CD14-positive monocyte (primary cell): ENCODE measurements around the gene ZNF474. TPM values are rescaled to one million over a fixed set of nuclear protein-coding genes. Genes with fewer than 3 reads are reported as not detected.

Experiments used
- DNase-seq, 3 donors: peaks; one replicate each; pipeline ENCODE4 v3.0.0-alpha.2; 2011 to 2022
- H2AFZ ChIP-seq: 2 replicates; pipeline ENCODE4 v1.6.0; 2012; ENCODE audit warnings: mild to moderate bottlenecking, low read depth, low read length, inconsistent platforms; ENCODE audit not compliant: insufficient read depth, poor library complexity, severe bottlenecking
- H3K27ac ChIP-seq, 2 donors: 1 replicate in 1 of 2; 2 replicates in 1 of 2; pipeline ENCODE4 v1.5.1; 2012 to 2013; ENCODE audit warnings: low read length in 2 of 2, control low read depth in 1 of 2, inconsistent platforms in 1 of 2, low read depth in 1 of 2, mild to moderate bottlenecking in 1 of 2
- H3K27me3 ChIP-seq, 2 donors: one replicate each; pipeline versions ENCODE4 v1.6.0 to v1.6.1; 2011 to 2013; ENCODE audit warnings: low read length in 2 of 2; ENCODE audit not compliant: control insufficient read depth in 2 of 2, insufficient read depth in 2 of 2
- H3K36me3 ChIP-seq, 2 donors: replicated peaks in 1 of 2; 1 replicate in 1 of 2; 2 replicates in 1 of 2; pipeline versions ENCODE4 v1.5.1 to v1.6.1; 2012 to 2013; ENCODE audit warnings: low read length in 2 of 2, control low read depth in 1 of 2, inconsistent platforms in 1 of 2, mild to moderate bottlenecking in 1 of 2; ENCODE audit not compliant: insufficient read depth in 2 of 2, control insufficient read depth in 1 of 2
- H3K4me1 ChIP-seq, 2 donors: 1 replicate in 1 of 2; 2 replicates in 1 of 2; pipeline versions ENCODE4 v1.5.1 to v1.6.1; 2012 to 2013; ENCODE audit warnings: low read length in 2 of 2, control low read depth in 1 of 2, inconsistent platforms in 1 of 2, mild to moderate bottlenecking in 1 of 2, moderate library complexity in 1 of 2; ENCODE audit not compliant: insufficient read depth in 2 of 2, control insufficient read depth in 1 of 2
- H3K4me2 ChIP-seq: replicated peaks from 2 replicates; pipeline ENCODE3; 2012; ENCODE audit warnings: low read length, moderate library complexity, mild to moderate bottlenecking; ENCODE audit not compliant: poor library complexity, severe bottlenecking; ENCODE audit errors: extremely low read depth
- H3K4me3 ChIP-seq, 3 experiments: fragments of 200-600 bp in 1 of 3; sonication (generic) in 1 of 3; replicated peaks in 1 of 3; 1 replicate in 2 of 3; 2 replicates in 1 of 3; pipeline ENCODE4 v1.5.1; 2011 to 2013; ENCODE audit warnings: low read length in 3 of 3, mild to moderate bottlenecking in 3 of 3, control low read depth in 2 of 3, low read depth in 2 of 3, inconsistent platforms in 1 of 3, moderate library complexity in 1 of 3
- H3K79me2 ChIP-seq: 2 replicates; pipeline ENCODE4 v1.6.0; 2012; ENCODE audit warnings: mild to moderate bottlenecking, control low read depth, inconsistent platforms, low read length, moderate library complexity; ENCODE audit not compliant: insufficient read depth
- H3K9ac ChIP-seq: 2 replicates; pipeline ENCODE4 v1.6.0; 2017; ENCODE audit warnings: low read length, mild to moderate bottlenecking; ENCODE audit not compliant: insufficient read depth, poor library complexity, severe bottlenecking
- H3K9me3 ChIP-seq, 2 donors: replicated peaks in 1 of 2; 1 replicate in 1 of 2; 2 replicates in 1 of 2; pipeline versions ENCODE4 v1.5.1 to v1.6.1; 2012 to 2013; ENCODE audit warnings: low read length in 2 of 2, control low read depth in 1 of 2; ENCODE audit not compliant: control insufficient read depth in 1 of 2, insufficient read depth in 1 of 2
- H4K20me1 ChIP-seq: 2 replicates; pipeline ENCODE4 v1.6.0; 2012; ENCODE audit warnings: mild to moderate bottlenecking, low read length, control low read depth, moderate library complexity; ENCODE audit not compliant: insufficient read depth
- H3K27ac Mint-ChIP-seq, 7 donors: one replicate each; pipeline ENCODE4 v1.8.0; 2020; ENCODE audit warnings: mild to moderate bottlenecking in 7 of 7, mixed read lengths in 7 of 7, moderate library complexity in 6 of 7, inconsistent platforms in 2 of 7
- H3K27me3 Mint-ChIP-seq, 3 donors: one replicate each; pipeline ENCODE4 v1.8.0; 2021 to 2022; ENCODE audit warnings: low read depth in 3 of 3, mild to moderate bottlenecking in 3 of 3, mixed read lengths in 3 of 3, moderate library complexity in 3 of 3, inconsistent platforms in 1 of 3
- H3K36me3 Mint-ChIP-seq, 2 donors: one replicate each; pipeline ENCODE4 v1.8.0; 2020; ENCODE audit warnings: mixed read lengths in 2 of 2, inconsistent platforms in 1 of 2, mild to moderate bottlenecking in 1 of 2
- H3K4me1 Mint-ChIP-seq: one replicate; pipeline ENCODE4 v1.8.0; 2020; ENCODE audit warnings: mild to moderate bottlenecking, mixed read lengths
- H3K4me3 Mint-ChIP-seq, 2 donors: one replicate each; pipeline ENCODE4 v1.8.0; 2020; ENCODE audit warnings: mild to moderate bottlenecking in 2 of 2, mixed read lengths in 2 of 2, moderate library complexity in 1 of 2
- H3K9me3 Mint-ChIP-seq, 7 donors: one replicate each; pipeline ENCODE4 v1.8.0; 2020 to 2022; ENCODE audit warnings: mixed read lengths in 7 of 7, mild to moderate bottlenecking in 6 of 7, moderate library complexity in 6 of 7, inconsistent platforms in 2 of 7
- CTCF ChIP-seq: fragments of 200-600 bp; IDR thresholded peaks from one replicate; pipeline ENCODE4 v1.8.0; 2022; ENCODE audit warnings: antibody characterized with exemption, mild to moderate bottlenecking
- WGBS: methylation state at CpG from one replicate; pipeline ENCODE4 v1.1.5; 2013; ENCODE audit warnings: missing lambda C conversion rate; ENCODE audit not compliant: insufficient coverage; 5-methylcytosine and 5-hydroxymethylcytosine counted together
- intact Hi-C, 2 donors: fragments of 100-400 bp; cut with micrococcal nuclease; formaldehyde crosslinking; loops; one replicate each; pipeline versions ENCODE4 v1.15.0 to v1.15.1; 2023
- polyA plus RNA-seq, 3 donors: library from polyadenylated mRNA; depleted of rRNA in 1 of 3; unstranded in 2 of 3; stranded (reverse) in 1 of 3; fragments of 300-500 nt in 2 of 3; fragments of >200 nt in 1 of 3; fragmentation: Illumina TruSeq in 2 of 3; gene quantifications; 1 replicate in 2 of 3; 2 replicates in 1 of 3; pipeline ENCODE4 v1.2.3, GENCODE V29; 2012 to 2021

ZNF474 gene
- polyA plus RNA-seq, 3 donors: 0.09 TPM; not detected in 2

- no peak for DNase-seq
- no peak overlapping the region for H3K4me3 Mint-ChIP-seq
- Histone ChIP-seq H3K27ac (no peak overlapping the region), H3K4me1 (no peaks in the 10 kb centered on the region), H3K27me3 (no peaks in the 10 kb centered on the region), H3K4me3 (no peak overlapping the region), H4K20me1 (no peaks in the 10 kb centered on the region), H3K36me3 (no peaks in the 10 kb centered on the region), H3K79me2 (no peaks in the 10 kb centered on the region), H3K4me2 (no peak overlapping the region), H3K9me3 (no peaks in the 10 kb centered on the region), H2AFZ (no peak overlapping the region), H3K9ac (no peak overlapping the region)
- H3K27me3 Mint-ChIP-seq: no peaks in the 10 kb centered on the region
- peaks cover 0 to 6% (median 2%) of the 10 kb centered on the region in 7 donors for H3K9me3 Mint-ChIP-seq
- H3K36me3 Mint-ChIP-seq: no peaks in the 10 kb centered on the region
- no peaks in the 10 kb centered on the region for H3K4me1 Mint-ChIP-seq
- H3K27ac Mint-ChIP-seq: no peak overlapping the region
- no peak for TF ChIP-seq CTCF
- intact Hi-C loops: no loop called here
Observed at GRCh38 chr5:122175852-122176251, 46.5 kb downstream of the ZNF474 start.

- Mint-ChIP-seq H3K9me3 (peaks cover 0 to 6% (median 2%) of the 10 kb centered on the region in 7 donors), H3K27me3 (no peaks in the 10 kb centered on the region), H3K4me1 (no peaks in the 10 kb centered on the region), H3K27ac (no peak overlapping the region), H3K36me3 (no peaks in the 10 kb centered on the region), H3K4me3 (no peak overlapping the region)
- Histone ChIP-seq H3K27ac (no peak overlapping the region), H3K79me2 (no peaks in the 10 kb centered on the region), H3K4me1 (no peaks in the 10 kb centered on the region), H4K20me1 (no peaks in the 10 kb centered on the region), H3K4me2 (no peak overlapping the region), H3K9ac (no peak overlapping the region), H2AFZ (no peak overlapping the region), H3K9me3 (no peaks in the 10 kb centered on the region), H3K4me3 (no peak overlapping the region), H3K27me3 (no peaks in the 10 kb centered on the region), H3K36me3 (no peaks in the 10 kb centered on the region)
- intact Hi-C loops: no loop called here
- 78% methylated on average over 1 of the region's 2 CpGs for WGBS
- no peak for TF ChIP-seq CTCF
- no peak for DNase-seq
Observed at GRCh38 chr5:122177161-122177560, 47.8 kb downstream of the ZNF474 start.
